ENCODE results near the gene TWIST1. TPM values are rescaled to one million over a fixed set of nuclear protein-coding genes. Genes with fewer than 3 reads are reported as not detected.
A peak's percentile ranks its signal among the peaks of the same experiment; 100 is the strongest.

TWIST1 gene
- total RNA-seq, 2 experiments from 2014 or later: not detected

DNA sequence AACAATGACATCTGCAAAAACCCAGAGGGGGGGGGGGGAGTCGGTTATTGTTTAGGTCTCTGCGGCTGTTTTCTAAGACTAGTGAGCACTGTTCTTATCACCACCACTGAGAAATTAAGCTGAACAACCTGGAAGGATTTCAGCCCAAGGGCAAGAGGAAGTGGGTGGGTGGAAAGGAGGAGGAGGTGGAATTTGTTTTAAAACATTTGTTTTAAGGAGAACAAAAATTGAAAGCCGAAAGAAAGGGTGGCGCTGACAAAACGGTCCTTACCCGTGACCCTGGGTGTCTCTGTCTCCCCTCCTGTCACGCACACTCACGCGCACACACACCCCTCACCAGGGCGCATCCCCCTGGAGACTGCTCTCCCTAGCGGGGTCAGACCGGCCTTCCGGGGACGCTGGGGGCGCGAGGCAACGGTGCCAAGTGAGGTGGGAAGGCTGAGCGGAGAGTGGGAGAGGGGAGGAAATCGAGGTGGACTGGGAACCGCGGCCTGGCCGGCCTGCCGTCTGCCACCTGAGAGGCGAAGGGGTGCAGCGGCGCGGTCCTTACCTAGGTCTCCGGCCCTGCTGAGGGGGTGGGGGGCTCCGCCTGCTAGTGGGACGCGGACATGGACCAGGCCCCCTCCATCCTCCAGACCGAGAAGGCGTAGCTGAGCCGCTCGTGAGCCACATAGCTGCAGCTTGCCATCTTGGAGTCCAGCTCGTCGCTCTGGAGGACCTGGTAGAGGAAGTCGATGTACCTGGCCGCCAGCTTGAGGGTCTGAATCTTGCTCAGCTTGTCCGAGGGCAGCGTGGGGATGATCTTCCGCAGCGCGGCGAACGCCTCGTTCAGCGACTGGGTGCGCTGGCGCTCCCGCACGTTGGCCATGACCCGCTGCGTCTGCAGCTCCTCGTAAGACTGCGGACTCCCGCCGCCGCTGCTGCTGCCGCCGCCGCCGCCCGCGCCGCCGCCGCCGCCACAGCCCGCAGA is 1.0 kb downstream of the TWIST1 start:
- Mint-ChIP-seq H3K4me3 (peak overlapping the region; percentile 11), H3K27me3 (peaks cover 73% of the 10 kb centered on the region), H3K4me1 (ENCODE audit: low read depth) (no peaks in the 10 kb centered on the region), H3K27ac (no peak overlapping the region), H3K36me3 (ENCODE audit: low read depth) (no peaks in the 10 kb centered on the region), H3K9me3 (no peaks in the 10 kb centered on the region)
- no peak for DNase-seq
- peaks cover 9% of the 10 kb centered on the region for H3K4me1 ChIP-seq (ENCODE audit: insufficient read depth, low read length)
- TF ChIP-seq, protein P1, sequence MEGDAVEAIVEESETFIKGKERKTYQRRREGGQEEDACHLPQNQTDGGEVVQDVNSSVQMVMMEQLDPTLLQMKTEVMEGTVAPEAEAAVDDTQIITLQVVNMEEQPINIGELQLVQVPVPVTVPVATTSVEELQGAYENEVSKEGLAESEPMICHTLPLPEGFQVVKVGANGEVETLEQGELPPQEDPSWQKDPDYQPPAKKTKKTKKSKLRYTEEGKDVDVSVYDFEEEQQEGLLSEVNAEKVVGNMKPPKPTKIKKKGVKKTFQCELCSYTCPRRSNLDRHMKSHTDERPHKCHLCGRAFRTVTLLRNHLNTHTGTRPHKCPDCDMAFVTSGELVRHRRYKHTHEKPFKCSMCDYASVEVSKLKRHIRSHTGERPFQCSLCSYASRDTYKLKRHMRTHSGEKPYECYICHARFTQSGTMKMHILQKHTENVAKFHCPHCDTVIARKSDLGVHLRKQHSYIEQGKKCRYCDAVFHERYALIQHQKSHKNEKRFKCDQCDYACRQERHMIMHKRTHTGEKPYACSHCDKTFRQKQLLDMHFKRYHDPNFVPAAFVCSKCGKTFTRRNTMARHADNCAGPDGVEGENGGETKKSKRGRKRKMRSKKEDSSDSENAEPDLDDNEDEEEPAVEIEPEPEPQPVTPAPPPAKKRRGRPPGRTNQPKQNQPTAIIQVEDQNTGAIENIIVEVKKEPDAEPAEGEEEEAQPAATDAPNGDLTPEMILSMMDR (IDR thresholded peaks at IDR 0.05): no peak
- CTCF ChIA-PET: no interaction called here
- POLR2A ChIA-PET: no interaction called here
- peaks cover 0 to 32% of the 10 kb centered on the region in 2 experiments for H3K9me3 ChIP-seq (ENCODE audit: control insufficient read depth in 1 of 2, insufficient read depth in 1 of 2, low read length in 2 of 2)
- no peaks in the 10 kb centered on the region for H3K36me3 ChIP-seq (ENCODE audit: insufficient read depth, low read length)
- H3K4me3 ChIP-seq (ENCODE audit: low read length): no peak overlapping the region
- intact Hi-C loops (cut with DNase I, micrococcal nuclease): no loop called here
- H3K27ac ChIP-seq (ENCODE audit: low read depth in 1 of 2, low read length in 2 of 2): no peak overlapping the region
- ATAC-seq (ENCODE audit: poor library complexity): no peak
- peaks cover 49 to 85% of the 10 kb centered on the region in 2 experiments for H3K27me3 ChIP-seq (ENCODE audit: control insufficient read depth in 1 of 2, insufficient read depth in 2 of 2, low read length in 2 of 2)

DNA sequence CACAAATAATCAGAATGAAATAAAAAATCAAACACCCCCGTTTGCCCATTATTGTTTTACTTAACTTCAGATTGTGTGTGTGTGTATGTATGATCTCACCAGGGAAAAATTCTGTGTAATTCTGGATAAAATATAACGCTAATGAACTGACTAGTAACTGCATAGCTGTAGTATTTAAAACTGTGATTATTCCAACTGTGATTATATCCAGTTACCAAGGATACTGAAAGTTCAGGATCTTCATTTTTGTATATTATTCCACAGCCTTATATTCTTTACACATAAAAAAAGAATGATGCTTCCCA is 2.9 kb downstream of the TWIST1 start:
- Histone ChIP-seq H3K9me3 (ENCODE audit: control insufficient read depth in 1 of 2, insufficient read depth in 1 of 2, low read length in 2 of 2) (peaks cover 6 to 28% of the 10 kb centered on the region in 2 experiments), H3K27ac (ENCODE audit: low read depth in 1 of 2, low read length in 2 of 2) (no peak overlapping the region), H3K27me3 (ENCODE audit: control insufficient read depth in 1 of 2, insufficient read depth in 2 of 2, low read length in 2 of 2) (peaks cover 59 to 89% of the 10 kb centered on the region in 2 experiments), H3K36me3 (ENCODE audit: insufficient read depth, low read length) (no peaks in the 10 kb centered on the region), H3K4me1 (ENCODE audit: insufficient read depth, low read length) (peaks cover 9% of the 10 kb centered on the region), H3K4me3 (ENCODE audit: low read length) (no peak overlapping the region)
- Mint-ChIP-seq H3K4me3 (no peak overlapping the region), H3K9me3 (no peaks in the 10 kb centered on the region), H3K4me1 (ENCODE audit: low read depth) (no peaks in the 10 kb centered on the region), H3K27me3 (peaks cover 76% of the 10 kb centered on the region), H3K27ac (no peak overlapping the region), H3K36me3 (ENCODE audit: low read depth) (no peaks in the 10 kb centered on the region)
- intact Hi-C loops (cut with DNase I, micrococcal nuclease): no loop called here
- TF ChIP-seq, protein P1 (IDR thresholded peaks at IDR 0.05): no peak
- DNase-seq (no peak), ATAC-seq (ENCODE audit: poor library complexity) (no peak)
- ChIA-PET POLR2A (no interaction called here), CTCF (no interaction called here)

GRCh38 chr7:19113855-19114550 is 3.4 kb downstream of the TWIST1 start:
- no peak for ATAC-seq (ENCODE audit: poor library complexity)
- H3K9me3 ChIP-seq (ENCODE audit: control insufficient read depth in 1 of 2, insufficient read depth in 1 of 2, low read length in 2 of 2): peaks cover 6 to 26% of the 10 kb centered on the region in 2 experiments
- intact Hi-C loops (cut with DNase I, micrococcal nuclease): no loop called here
- peaks cover 76% of the 10 kb centered on the region for H3K27me3 Mint-ChIP-seq
- H3K36me3 Mint-ChIP-seq (ENCODE audit: low read depth): no peaks in the 10 kb centered on the region
- H3K27ac ChIP-seq (ENCODE audit: low read depth in 1 of 2, low read length in 2 of 2): no peak overlapping the region
- H3K4me1 ChIP-seq (ENCODE audit: insufficient read depth, low read length): peaks cover 9% of the 10 kb centered on the region
- DNase-seq: no peak
- H3K27ac Mint-ChIP-seq: no peak overlapping the region
- no peaks in the 10 kb centered on the region for H3K4me1 Mint-ChIP-seq (ENCODE audit: low read depth)
- H3K4me3 ChIP-seq (ENCODE audit: low read length): no peak overlapping the region
- ChIA-PET CTCF (no interaction called here), POLR2A (no interaction called here)
- no peaks in the 10 kb centered on the region for H3K9me3 Mint-ChIP-seq
- peaks cover 59 to 90% of the 10 kb centered on the region in 2 experiments for H3K27me3 ChIP-seq (ENCODE audit: control insufficient read depth in 1 of 2, insufficient read depth in 2 of 2, low read length in 2 of 2)
- TF ChIP-seq, protein P1 (IDR thresholded peaks at IDR 0.05): no peak
- no peak overlapping the region for H3K4me3 Mint-ChIP-seq
- H3K36me3 ChIP-seq (ENCODE audit: insufficient read depth, low read length): no peaks in the 10 kb centered on the region
